HG03571 (cell line): ENCODE results near the gene SPAST.
"Not testable (repeated sequence)": the region's sequence is repeated elsewhere in the genome, so short reads cannot be mapped to it uniquely, and the experiment has no call there.

ENCODE experiments used
- ATAC-seq: cut with Tn5 transposase; IDR thresholded peaks from one replicate; pipeline ENCODE4 v1.9.1; 2021; ENCODE audit not compliant: unreplicated experiment

Gene SPAST

DNA sequence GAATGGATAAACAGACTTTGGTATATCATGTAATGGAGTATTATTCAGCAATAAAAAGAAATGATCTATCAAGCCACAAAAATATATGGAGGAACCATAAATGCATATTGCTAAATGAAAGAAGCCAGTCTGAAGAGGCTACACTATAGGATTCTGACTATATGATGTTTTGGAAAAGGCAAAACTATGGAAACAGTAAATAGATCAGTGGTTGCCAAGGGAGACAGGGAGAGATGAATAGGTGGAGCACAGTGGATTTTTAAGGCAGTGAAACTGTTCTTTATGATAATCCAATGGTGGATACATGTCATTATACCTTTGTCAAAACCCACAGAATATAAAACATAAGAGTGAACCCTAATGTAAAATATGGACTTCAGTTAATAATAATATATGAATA, 61.3 kb downstream of the SPAST start:
- no peak for ATAC-seq

DNA sequence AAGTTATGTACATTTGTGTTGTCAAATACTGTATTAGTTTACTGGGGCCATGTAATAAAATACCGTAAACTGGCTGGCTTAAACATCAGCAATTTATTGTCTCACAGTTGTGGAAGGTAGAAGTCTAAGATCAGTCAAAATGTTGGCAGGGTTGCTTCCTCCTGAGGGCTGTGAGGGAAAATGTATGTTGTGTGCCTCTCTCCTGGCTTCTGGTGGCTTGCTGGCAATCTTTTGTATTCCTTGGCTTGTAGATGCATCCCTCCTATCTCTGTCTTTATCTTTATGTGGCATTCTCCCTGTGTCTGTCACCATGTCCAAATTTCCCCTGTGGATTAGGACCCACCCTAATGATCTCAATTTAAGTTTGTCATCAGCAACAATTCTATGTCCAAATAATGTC, 65.3 kb downstream of the SPAST start:
- no peak for ATAC-seq

DNA sequence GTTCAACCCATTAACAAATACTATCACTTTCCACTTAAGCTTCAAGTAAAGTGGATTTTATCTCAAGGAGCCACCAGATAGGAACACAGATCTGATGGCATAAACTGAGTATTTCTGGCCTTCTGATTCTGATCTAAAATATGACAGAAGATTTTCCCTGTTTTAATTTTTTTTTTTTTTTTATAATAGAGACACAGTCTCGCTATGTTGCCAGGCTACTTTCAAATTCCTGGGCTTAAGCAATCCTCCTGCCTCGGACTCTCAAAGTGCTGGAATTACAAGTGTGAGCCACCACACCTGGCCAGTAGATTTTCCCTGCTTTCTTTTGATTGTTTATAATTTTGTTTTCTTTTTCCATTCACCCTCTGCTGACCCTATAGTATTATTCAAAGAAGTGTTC, 65.7 kb downstream of the SPAST start:
- no peak for ATAC-seq

- ATAC-seq = no peak
Observed at GRCh38 chr2:32135409-32135808, 72.1 kb downstream of the SPAST start.

GRCh38 chr2:32136097-32136496, 72.7 kb downstream of the SPAST start:
- no peak for ATAC-seq

DNA sequence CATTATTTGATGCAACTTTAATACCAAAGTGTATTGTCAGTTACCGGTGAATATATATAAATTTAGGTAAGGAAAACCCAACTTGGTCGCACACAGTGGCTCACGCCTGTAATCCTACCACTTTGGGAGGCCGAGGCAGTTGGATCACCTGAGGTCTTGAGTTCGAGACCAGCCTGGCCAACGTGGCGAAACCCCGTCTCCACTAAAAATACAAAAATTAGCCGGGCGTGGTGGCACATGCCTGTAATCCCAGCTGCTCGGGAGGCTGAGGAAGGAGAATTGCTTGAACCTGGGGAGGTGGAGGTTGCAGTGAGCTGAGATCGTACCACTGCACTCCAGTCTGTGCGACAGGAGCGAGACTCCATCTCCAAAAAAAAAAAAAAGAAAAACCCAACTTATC, 88.2 kb downstream of the SPAST start:
- not testable (repeated sequence) for ATAC-seq

DNA sequence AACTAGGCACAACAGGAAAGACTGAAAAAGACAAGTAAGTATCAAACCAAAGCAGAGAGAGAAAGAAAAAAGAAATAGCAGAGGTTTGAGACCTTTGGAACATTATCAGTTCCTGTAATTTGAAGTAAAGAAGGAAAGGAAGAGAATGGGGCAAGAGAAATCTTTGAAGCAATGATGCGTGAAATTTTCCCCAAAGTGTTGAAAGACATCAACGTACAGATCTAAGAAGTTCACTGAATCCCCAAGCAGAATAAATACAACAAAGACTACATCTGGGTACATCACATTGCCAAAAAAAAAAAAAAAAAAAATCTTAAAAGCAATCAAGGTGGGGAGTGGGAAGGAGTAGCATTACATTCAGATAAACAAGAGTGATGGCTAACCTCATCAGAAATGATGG, 96.3 kb downstream of the SPAST start:
- no peak for ATAC-seq

DNA sequence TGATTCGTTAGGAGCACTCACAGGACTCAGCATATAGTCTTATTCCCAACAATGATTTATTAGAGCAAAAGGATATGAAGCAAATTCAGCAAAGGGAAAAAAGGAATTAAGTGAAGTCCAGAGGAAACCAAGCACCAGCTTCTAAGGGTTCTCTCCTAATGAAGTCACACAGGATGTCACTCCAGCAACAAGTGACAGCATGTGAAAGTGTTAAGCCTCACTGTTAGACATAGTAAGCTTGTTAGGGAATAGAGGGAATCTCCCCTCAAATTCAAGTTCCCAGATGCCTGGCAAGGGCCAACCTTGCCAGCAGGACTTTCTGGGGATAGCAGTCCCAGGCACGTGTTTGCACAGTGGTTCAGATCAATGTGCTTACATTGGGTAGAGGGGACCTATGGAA, 97.9 kb downstream of the SPAST start:
- no peak for ATAC-seq

DNA sequence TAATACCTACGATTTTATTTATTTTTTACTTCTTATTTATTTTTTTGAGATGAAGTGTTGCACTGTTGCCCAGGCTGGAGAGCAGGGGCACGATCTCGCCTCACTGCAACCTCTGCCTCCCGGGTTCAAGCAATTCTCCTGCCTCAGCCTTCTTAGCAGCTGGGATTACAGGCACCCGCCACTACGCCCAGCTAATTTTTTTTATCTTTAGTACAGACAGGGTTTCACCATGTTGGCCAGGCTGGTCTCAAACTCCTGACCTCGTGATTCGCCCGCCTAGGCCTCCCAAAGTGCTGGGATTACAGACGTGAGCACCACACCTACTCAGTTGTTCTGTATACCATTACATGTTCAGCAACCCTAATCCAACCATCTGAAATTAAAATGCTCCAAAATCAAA, 100.9 kb downstream of the SPAST start:
- not testable (repeated sequence) for ATAC-seq

GRCh38 chr2:32165027-32165347, 101.6 kb downstream of the SPAST start:
- ATAC-seq = not testable (repeated sequence)

DNA sequence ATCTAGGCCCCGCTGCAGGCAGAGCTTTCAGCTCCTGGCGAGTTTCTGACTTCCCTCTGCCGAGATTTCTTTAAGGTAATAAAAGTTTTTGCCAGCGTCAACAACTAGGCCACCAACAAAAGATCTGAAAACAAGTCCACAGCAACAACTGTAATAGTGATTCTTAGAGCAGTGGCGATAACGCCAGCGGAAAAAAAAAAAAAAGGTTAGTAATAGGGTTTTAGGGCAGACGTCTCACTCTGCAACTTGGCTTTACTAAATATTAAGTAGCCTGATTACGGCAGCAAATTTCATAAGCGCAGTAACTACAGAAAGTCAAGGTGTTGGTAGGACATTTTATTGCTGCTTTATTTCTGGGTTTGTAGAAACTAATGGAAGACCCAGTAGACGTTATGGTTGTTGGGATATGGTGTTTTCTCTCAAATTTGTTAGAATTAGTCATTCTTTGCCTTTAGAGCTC, 102.8 kb downstream of the SPAST start:
- ATAC-seq = no peak

DNA sequence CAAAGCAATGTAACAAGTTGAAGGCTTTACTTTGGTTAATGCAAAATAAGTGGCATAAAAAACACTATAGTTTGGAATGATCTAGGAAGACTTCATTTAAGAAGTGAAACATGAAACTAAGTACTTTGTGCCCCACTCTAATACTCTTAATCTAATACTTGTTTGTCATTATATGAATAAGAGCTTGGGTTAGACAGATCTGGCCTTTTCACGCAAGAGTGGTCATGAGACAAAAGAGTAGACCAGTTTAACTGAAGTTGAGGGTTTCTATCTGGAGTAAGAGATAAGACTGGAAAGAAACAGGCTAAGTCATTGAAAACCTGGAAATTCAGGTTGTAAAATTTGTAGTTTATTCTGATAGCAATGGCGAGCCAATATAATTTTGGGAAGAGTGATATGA, 105.2 kb downstream of the SPAST start:
- ATAC-seq = peak; percentile 45

GRCh38 chr2:32172870-32173269, 109.5 kb downstream of the SPAST start:
- no peak for ATAC-seq

DNA sequence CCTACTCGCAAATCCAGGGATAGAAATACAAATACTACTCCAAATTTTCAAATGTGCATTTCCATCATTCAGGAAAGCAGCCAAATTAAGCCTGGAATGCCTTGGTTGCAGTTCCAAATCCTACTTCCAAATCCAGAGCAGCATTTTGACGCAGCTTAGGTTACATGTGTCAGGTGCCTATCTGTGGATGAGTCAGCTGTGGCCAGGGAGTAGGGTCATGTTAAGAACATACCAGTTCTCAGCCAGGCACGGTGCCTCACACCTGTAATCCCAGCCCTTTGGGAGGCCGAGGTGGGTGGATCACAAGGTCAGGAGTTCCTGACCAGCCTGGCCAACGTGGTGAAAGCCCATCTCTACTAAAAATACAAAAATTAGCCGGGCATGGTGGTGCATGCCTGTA, 119.3 kb downstream of the SPAST start:
- ATAC-seq = no peak

DNA sequence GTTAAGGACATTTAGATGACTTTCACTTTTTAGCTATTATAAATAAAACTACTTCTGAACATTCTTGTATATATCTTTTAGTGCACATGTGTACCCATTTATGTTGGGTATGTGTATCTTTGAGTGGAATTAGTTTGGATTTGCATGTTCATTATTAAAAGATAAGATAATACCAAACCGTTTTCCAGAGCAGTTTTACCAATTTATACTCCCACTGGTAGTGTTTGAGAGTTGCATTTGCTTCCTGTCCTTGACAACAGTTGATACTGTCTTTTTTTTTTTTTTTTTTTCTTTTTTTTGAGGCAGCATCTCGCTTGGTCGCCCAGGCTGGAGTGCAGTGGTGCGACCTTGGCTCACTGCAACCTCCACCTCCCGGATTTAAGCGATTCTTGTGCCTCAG, 125.7 kb downstream of the SPAST start:
- ATAC-seq = no peak

DNA sequence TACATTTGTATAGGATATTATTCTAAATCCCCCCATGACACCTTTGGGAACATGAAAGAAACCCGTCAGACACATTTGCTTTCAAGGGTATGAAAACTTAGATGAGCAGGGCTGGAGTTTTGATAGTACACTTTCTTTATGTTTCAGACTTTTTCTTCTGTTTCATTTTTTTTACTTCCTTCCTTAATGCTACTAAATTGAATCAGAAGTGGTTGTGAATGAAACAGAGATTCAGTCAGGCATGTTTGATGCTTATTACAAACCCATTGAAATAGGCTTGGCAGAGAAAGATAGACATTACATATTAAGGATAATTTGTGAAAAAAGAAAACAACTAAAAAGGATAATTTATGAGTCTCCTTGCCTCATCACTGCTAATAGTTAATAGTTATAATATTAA, 129.1 kb downstream of the SPAST start:
- ATAC-seq = no peak

GRCh38 chr2:32200814-32201213, 137.5 kb downstream of the SPAST start:
- no peak for ATAC-seq

GRCh38 chr2:32203428-32203827, 140.1 kb downstream of the SPAST start:
- ATAC-seq = not testable (repeated sequence)
